ENCODE results near the gene RCL1.

DNA sequence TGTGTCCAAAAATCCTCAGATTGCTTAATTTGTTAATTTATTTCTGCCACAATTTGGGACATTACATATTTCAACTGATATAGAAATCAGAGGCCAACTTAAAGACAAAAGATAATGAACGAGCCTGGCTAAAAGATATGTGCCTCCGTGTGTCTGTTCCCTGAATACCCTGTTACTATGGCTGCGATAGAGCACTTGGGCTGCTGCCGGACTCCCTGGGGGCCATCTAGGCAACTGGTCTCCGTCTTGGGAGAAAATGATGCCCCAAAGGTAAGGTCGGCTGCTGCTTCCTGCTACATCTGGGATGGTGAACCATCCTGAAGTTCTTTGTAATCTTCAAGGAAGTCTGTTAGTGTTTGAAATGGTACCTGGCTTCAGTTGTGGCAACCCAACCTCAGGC lies 72.0 kb downstream of the RCL1 start:
- TF ChIP-seq SIN3A (IDR thresholded peaks at IDR 0.05; ENCODE audit: borderline replicate concordance, insufficient read depth, low read length) (no peak), POLR2AphosphoS5 (IDR thresholded peaks at IDR 0.05; ENCODE audit: low read depth, low read length) (no peak), TAF1 (IDR thresholded peaks at IDR 0.05; ENCODE audit: borderline replicate concordance, insufficient read depth, low read length) (no peak), FOXP2 (optimal IDR thresholded peaks at IDR 0.05; ENCODE audit: borderline replicate concordance, extremely low read depth, extremely low read length, insufficient read depth) (no peak)
- TF ChIP-seq, protein P1, sequence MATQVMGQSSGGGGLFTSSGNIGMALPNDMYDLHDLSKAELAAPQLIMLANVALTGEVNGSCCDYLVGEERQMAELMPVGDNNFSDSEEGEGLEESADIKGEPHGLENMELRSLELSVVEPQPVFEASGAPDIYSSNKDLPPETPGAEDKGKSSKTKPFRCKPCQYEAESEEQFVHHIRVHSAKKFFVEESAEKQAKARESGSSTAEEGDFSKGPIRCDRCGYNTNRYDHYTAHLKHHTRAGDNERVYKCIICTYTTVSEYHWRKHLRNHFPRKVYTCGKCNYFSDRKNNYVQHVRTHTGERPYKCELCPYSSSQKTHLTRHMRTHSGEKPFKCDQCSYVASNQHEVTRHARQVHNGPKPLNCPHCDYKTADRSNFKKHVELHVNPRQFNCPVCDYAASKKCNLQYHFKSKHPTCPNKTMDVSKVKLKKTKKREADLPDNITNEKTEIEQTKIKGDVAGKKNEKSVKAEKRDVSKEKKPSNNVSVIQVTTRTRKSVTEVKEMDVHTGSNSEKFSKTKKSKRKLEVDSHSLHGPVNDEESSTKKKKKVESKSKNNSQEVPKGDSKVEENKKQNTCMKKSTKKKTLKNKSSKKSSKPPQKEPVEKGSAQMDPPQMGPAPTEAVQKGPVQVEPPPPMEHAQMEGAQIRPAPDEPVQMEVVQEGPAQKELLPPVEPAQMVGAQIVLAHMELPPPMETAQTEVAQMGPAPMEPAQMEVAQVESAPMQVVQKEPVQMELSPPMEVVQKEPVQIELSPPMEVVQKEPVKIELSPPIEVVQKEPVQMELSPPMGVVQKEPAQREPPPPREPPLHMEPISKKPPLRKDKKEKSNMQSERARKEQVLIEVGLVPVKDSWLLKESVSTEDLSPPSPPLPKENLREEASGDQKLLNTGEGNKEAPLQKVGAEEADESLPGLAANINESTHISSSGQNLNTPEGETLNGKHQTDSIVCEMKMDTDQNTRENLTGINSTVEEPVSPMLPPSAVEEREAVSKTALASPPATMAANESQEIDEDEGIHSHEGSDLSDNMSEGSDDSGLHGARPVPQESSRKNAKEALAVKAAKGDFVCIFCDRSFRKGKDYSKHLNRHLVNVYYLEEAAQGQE (IDR thresholded peaks at IDR 0.05; ENCODE audit: insufficient read depth in 1 of 2, low read depth in 2 of 2, low read length in 2 of 2) = no peak

Data from PFSK-1 (cell line).